Measurements from ENCODE around the gene SERTAD2.

Gene SERTAD2

GRCh38 chr2:64581777-64582539 lies 71.8 kb downstream of the SERTAD2 start:
- no peak for DNase-seq (ENCODE audit: low read depth in 2 of 2)

Data from stimulated activated CD4-positive, alpha-beta T cell treated with anti-CD3 and anti-CD28 coated beads, Interleukin-12 subunit alpha, Interleukin-12 subunit beta, amount 100 ng/mL, for 24 hours (primary cell).